Stimulated activated CD4-positive, alpha-beta T cell treated with anti-CD3 and anti-CD28 coated beads, Interleukin-12 subunit alpha, Interleukin-12 subunit beta, amount 100 ng/mL, for 48 hours (primary cell): ENCODE results near the gene RNF10.
"Not testable (repeated sequence)": the region's sequence is repeated elsewhere in the genome, so short reads cannot be mapped to it uniquely, and the experiment has no call there.

ENCODE experiments used
- DNase-seq, 3 donors: peaks; one replicate each; pipeline ENCODE4 v3.0.0-alpha.2; 2020; ENCODE audit warnings: low read depth in 2 of 3, low spot score in 1 of 3

Gene RNF10

GRCh38 chr12:120611534-120611933, 77.4 kb downstream of the RNF10 start:
- not testable (repeated sequence) for DNase-seq

DNA sequence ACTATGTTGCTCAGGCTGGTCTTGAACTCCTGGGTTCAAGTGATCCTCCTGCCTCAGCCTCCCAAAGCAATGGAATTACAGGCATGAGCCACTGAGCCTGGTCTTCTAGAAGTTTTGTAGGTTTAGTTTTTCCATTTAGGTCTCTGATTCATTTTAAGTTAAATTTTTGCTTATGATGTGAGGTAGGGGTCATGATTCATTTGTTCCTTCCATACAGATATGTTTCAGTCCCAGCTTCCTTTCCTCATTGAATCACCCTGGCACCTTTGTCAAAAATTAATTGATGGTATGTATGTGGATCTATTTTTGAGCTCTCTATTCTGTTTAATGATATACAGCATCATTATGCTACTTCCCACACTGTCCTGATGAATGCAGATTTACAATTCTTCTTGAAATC, 80.7 kb downstream of the RNF10 start:
- no peak for DNase-seq

- not testable (repeated sequence) for DNase-seq
Measured at GRCh38 chr12:120617193-120617592, 83.0 kb downstream of the RNF10 start.

- DNase-seq, result not testable (repeated sequence)
Measured at GRCh38 chr12:120617767-120618166, 83.6 kb downstream of the RNF10 start.

DNA sequence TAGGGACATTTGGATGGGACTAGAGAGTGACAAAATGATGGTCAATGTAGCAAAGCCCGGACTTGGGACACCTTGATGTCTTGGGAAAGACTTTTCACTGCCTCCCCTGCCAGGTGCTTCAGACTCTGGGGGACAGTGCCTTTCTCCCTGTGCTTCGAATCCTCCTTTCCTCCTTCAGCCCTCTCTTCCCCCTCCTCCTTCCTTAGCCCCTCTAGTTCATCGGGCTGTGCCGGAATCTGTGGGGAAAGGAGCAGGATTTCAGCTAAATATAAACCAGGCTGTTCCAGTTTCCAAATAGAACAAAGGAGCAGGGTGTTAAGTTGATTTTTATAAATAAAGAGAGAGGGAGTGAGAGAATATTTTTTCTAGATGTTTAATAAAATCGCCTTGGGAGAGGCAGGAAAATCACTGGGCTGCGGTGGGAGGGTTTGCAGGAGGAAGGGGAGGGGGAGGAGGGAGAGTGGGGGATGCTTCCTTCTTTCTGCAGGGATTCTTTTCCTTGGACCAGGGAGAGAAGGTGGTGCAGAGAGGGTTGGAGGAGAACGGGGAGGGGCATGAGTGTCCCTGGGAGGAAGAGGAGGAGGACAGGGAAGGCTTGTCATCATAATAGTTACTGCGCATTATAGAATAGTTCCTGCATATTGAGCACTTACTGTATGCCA, 84.9 kb downstream of the RNF10 start:
- no peak for DNase-seq

- DNase-seq, result no peak
Measured at GRCh38 chr12:120620624-120621023, 86.5 kb downstream of the RNF10 start.

DNA sequence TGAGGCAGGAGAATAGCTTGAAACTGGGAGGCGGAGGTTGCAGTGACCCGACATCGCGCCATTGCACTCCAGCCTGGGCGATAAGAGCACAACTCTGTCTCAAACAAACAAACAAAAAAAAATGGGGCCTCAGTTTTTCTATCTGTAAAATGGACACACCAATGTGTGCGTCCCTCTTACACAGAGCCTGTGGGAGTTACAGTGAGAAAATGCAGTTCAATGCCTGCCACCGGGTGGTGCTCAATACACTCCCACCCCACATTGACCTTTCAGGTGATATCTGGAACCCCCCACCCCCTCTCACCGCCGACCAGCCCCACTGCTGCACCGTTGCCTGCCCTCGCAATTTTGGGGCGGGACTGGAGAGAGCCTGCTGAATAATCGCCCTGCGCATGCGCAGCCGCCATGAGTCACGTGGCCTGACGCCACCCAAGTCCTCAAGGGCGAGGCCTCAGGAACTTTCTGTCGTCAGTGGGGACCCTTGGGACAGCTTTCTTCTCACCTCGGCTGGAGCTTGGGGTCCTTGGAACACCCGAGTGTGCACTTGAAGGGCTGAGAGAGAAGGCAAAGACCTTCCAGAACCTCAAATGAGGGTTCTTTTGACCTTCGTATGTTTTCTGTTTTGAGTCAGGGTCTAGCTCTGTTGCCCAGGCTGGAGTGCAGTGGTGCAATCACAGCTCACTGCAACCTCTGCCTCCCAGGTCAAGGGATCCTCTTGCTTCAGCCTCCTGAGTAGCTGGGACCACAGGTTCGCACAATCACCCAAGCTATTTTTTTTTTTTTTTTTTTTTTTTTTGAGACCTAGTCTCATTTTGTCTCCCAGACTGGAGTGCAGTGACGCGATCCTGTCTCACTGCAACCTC, 91.6 kb downstream of the RNF10 start:
- DNase-seq, result no peak
